CD4-positive, alpha-beta T cell treated with Interleukin-4 for 1 hour (primary cell): ENCODE data around the gene PLXNC1.
"Not testable (repeated sequence)": the region's sequence is repeated elsewhere in the genome, so short reads cannot be mapped to it uniquely, and the experiment has no call there.

ENCODE experiments used
- DNase-seq, 2 donors: peaks; one replicate each; pipeline ENCODE4 v3.0.0-alpha.2; 2020 to 2022

PLXNC1 gene

GRCh38 chr12:94305130-94305957, 157.0 kb downstream of the PLXNC1 start:
- DNase-seq = peak in 1 of 2 donors; percentile 16

GRCh38 chr12:94308612-94309011, 160.2 kb downstream of the PLXNC1 start:
- no peak for DNase-seq

- no peak for DNase-seq
Measured at GRCh38 chr12:94309373-94309772, 161.0 kb downstream of the PLXNC1 start.

GRCh38 chr12:94312378-94312777, 164.0 kb downstream of the PLXNC1 start:
- no peak for DNase-seq

- not testable (repeated sequence) for DNase-seq
Measured at GRCh38 chr12:94316600-94316999, 168.2 kb downstream of the PLXNC1 start.

- DNase-seq = no peak
Measured at GRCh38 chr12:94318181-94318580, 169.8 kb downstream of the PLXNC1 start.

- DNase-seq = no peak
Measured at GRCh38 chr12:94320109-94320508, 171.7 kb downstream of the PLXNC1 start.

- no peak for DNase-seq
Measured at GRCh38 chr12:94322346-94322745, 174.0 kb downstream of the PLXNC1 start.

- no peak for DNase-seq
Measured at GRCh38 chr12:94326234-94326633, 177.9 kb downstream of the PLXNC1 start.

GRCh38 chr12:94326727-94327126, 178.3 kb downstream of the PLXNC1 start:
- DNase-seq = no peak

GRCh38 chr12:94327809-94328208, 179.4 kb downstream of the PLXNC1 start:
- DNase-seq = no peak

GRCh38 chr12:94329366-94329765, 181.0 kb downstream of the PLXNC1 start:
- no peak for DNase-seq

- DNase-seq = no peak
Measured at GRCh38 chr12:94333396-94333795, 185.0 kb downstream of the PLXNC1 start.

GRCh38 chr12:94336211-94336925, 188.0 kb downstream of the PLXNC1 start:
- no peak for DNase-seq

GRCh38 chr12:94338006-94338794, 189.8 kb downstream of the PLXNC1 start:
- DNase-seq = no peak

- no peak for DNase-seq
Measured at GRCh38 chr12:94340573-94340972, 192.2 kb downstream of the PLXNC1 start.

- DNase-seq = no peak
Measured at GRCh38 chr12:94353130-94353529, 204.8 kb downstream of the PLXNC1 start.
